Peyer's patch (tissue), 4 donors: ENCODE data around the gene ATF2. TPM values are rescaled to one million over a fixed set of nuclear protein-coding genes. Genes with fewer than 3 reads are reported as not detected.

Experiments used
- DNase-seq, 3 donors: peaks; one replicate each; pipeline ENCODE4 v3.0.0-alpha.2; 2017 to 2019
- H3K27ac ChIP-seq, 4 donors: fragments of 200-600 bp; sonication (generic); one replicate each; pipeline ENCODE4 v1.5.1; 2016 to 2019
- H3K27me3 ChIP-seq, 2 donors: fragments of 200-600 bp; sonication (generic); one replicate each; pipeline ENCODE4 v1.5.1; 2019
- H3K36me3 ChIP-seq, 3 donors: fragments of 200-600 bp; sonication (generic); one replicate each; pipeline ENCODE4 v1.5.1; 2016 to 2019
- H3K4me1 ChIP-seq, 4 donors: fragments of 200-600 bp; sonication (generic); one replicate each; pipeline ENCODE4 v1.5.1; 2016 to 2019
- H3K4me3 ChIP-seq, 4 donors: fragments of 200-600 bp; sonication (generic); 1 replicate in 3 of 4; 2 replicates in 1 of 4; pipeline ENCODE4 v1.5.1; 2016 to 2019; ENCODE audit warnings: mild to moderate bottlenecking in 1 of 4
- H3K9me3 ChIP-seq, 4 donors: fragments of 200-600 bp; sonication (generic); one replicate each; pipeline ENCODE4 v1.5.1; 2016 to 2019; ENCODE audit warnings: mild to moderate bottlenecking in 1 of 4
- POLR2A ChIP-seq, 2 donors: fragments of 450-650 bp; IDR thresholded peaks; one replicate each; pipeline ENCODE4 v1.5.1; 2017; ENCODE audit warnings: antibody characterized with exemption in 2 of 2, mild to moderate bottlenecking in 2 of 2, moderate library complexity in 2 of 2
- total RNA-seq, 4 donors: library from RNA; depleted of rRNA; stranded (reverse); fragments of >200 nt; gene quantifications; one replicate each; pipeline ENCODE4 v1.1.0, GENCODE V29; 2016
- TF ChIP-seq, protein P1 (sequence below), 6 experiments: fragments of 450-650 bp in 4 of 6; fragments of 200-600 bp in 2 of 6; sonication (generic) in 1 of 6; IDR thresholded peaks; one replicate each; pipeline ENCODE4 v1.5.1; 2017 to 2019; ENCODE audit warnings: antibody characterized with exemption in 6 of 6, mild to moderate bottlenecking in 3 of 6, moderate library complexity in 1 of 6

ATF2 gene
- total RNA-seq, 4 donors from 2014 or later: 46.8 to 54.5 (median 51.0) TPM

DNA sequence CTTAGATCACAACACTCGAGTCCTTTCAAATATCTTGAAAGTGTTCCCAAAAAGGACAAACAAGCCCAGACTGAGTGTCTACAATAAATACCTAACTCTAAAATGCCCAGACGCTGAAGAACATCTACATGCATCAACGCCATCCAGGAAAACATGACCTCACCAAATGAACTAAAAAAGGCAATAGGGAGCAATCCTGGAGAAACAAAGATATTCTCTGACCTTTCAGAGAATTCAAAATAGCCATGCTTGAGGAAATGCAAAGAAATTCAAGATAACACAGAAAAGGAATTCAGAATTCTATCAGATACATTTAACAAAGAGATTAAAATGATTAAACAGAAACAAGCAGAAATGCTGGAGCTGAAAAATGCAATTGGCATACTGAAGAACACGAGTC is 101.6 kb downstream of the ATF2 start:
- Histone ChIP-seq H3K36me3 (peaks cover 0 to 8% (median 0%) of the 10 kb centered on the region in 3 donors), H3K27me3 (no peaks in the 10 kb centered on the region), H3K27ac (no peak overlapping the region), H3K4me3 (no peak overlapping the region), H3K9me3 (no peaks in the 10 kb centered on the region), H3K4me1 (no peaks in the 10 kb centered on the region)
- DNase-seq: no peak
- TF ChIP-seq POLR2A (IDR thresholded peaks at IDR 0.05): no peak
- TF ChIP-seq, protein P1, sequence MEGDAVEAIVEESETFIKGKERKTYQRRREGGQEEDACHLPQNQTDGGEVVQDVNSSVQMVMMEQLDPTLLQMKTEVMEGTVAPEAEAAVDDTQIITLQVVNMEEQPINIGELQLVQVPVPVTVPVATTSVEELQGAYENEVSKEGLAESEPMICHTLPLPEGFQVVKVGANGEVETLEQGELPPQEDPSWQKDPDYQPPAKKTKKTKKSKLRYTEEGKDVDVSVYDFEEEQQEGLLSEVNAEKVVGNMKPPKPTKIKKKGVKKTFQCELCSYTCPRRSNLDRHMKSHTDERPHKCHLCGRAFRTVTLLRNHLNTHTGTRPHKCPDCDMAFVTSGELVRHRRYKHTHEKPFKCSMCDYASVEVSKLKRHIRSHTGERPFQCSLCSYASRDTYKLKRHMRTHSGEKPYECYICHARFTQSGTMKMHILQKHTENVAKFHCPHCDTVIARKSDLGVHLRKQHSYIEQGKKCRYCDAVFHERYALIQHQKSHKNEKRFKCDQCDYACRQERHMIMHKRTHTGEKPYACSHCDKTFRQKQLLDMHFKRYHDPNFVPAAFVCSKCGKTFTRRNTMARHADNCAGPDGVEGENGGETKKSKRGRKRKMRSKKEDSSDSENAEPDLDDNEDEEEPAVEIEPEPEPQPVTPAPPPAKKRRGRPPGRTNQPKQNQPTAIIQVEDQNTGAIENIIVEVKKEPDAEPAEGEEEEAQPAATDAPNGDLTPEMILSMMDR (IDR thresholded peaks at IDR 0.05): no peak

DNA sequence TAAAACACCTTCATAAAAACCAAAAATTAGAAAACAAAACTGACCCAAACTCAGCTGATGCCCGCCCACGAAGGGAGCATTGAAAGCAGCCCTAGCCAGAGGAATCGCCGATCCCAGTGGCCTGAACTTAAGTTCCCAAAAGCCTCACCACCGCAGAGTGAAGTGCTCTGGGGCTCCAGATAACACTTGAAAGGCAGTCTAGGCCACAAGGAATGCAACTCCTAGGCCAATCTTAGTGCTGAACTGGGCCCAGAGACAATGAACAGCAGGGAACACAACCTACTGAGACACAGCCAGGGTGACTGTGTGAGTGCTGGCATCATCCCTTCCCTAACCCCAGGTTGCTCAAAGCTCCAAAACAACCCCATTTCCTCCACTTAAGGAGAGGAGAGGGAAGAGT is 103.2 kb downstream of the ATF2 start:
- Histone ChIP-seq H3K36me3 (peaks cover 0 to 7% (median 0%) of the 10 kb centered on the region in 3 donors), H3K4me1 (no peaks in the 10 kb centered on the region), H3K27me3 (no peaks in the 10 kb centered on the region), H3K27ac (no peak overlapping the region), H3K4me3 (no peak overlapping the region), H3K9me3 (no peaks in the 10 kb centered on the region)
- no peak for DNase-seq
- TF ChIP-seq, protein P1 (IDR thresholded peaks at IDR 0.05): no peak
- TF ChIP-seq POLR2A (IDR thresholded peaks at IDR 0.05): no peak

DNA sequence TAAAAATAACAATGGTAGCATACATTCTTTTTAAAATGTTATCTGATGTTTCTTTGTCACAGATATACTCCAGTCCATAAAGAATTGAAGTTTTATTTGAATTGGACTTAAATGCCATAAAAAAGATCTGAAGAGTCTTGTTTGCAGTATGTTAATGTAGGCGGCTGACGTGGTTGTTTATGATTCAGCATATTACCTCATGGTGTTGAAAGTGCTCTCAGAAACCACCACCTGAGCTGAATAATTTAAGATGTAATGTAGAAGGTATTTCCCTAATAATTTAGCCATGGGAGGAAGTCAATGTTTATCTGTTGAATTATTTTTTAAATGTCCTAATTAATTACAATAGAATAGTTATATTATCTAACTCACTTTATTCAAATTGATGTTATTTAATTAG is 104.3 kb downstream of the ATF2 start:
- Histone ChIP-seq H3K4me3 (no peak overlapping the region), H3K4me1 (no peaks in the 10 kb centered on the region), H3K27ac (no peak overlapping the region), H3K9me3 (no peaks in the 10 kb centered on the region), H3K36me3 (peaks cover 0 to 7% (median 0%) of the 10 kb centered on the region in 3 donors), H3K27me3 (no peaks in the 10 kb centered on the region)
- TF ChIP-seq POLR2A (IDR thresholded peaks at IDR 0.05): no peak
- TF ChIP-seq, protein P1 (IDR thresholded peaks at IDR 0.05): no peak
- DNase-seq: no peak

DNA sequence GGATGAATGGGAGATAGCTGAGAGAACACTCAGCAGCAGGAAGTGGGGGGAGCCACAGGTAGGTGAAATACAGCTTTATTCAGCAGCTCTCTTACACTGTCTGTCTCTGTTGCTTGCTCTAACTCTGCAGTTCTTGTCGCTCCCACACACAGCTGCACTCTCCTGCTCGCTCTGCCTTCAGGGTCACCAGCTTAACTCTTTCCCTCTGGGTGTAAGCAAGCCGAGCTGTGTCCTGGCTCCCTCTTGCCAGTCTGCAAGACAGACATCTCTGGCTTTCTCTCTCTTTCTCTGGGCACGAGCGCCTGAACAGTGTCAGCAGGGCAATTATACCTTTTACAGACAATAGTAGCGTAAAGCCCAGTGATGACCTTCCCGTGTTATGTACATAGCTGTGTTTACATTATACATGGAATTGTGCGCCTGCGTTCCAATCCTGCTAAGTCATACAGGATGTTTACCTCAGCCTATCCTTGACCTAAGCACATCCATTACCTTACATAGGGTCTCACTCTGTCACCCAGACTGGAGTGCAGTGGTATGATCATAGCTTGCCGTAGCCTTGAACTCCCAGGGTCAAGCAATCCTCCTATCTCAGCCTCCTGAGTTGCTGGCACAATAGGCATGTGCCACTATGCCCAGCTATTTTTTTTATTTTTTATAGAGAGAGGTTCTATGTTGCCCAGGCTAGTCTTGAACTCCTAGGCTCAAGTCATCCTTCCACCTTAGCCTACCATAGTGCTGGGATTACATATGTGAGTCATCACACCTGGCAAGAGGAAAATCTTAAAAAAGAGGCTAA is 105.0 kb downstream of the ATF2 start:
- Histone ChIP-seq H3K27me3 (no peaks in the 10 kb centered on the region), H3K4me1 (no peaks in the 10 kb centered on the region), H3K36me3 (peaks cover 0 to 7% (median 0%) of the 10 kb centered on the region in 3 donors), H3K9me3 (no peaks in the 10 kb centered on the region), H3K27ac (no peak overlapping the region), H3K4me3 (no peak overlapping the region)
- TF ChIP-seq, protein P1 (IDR thresholded peaks at IDR 0.05): no peak
- no peak for TF ChIP-seq POLR2A (IDR thresholded peaks at IDR 0.05)
- no peak for DNase-seq

DNA sequence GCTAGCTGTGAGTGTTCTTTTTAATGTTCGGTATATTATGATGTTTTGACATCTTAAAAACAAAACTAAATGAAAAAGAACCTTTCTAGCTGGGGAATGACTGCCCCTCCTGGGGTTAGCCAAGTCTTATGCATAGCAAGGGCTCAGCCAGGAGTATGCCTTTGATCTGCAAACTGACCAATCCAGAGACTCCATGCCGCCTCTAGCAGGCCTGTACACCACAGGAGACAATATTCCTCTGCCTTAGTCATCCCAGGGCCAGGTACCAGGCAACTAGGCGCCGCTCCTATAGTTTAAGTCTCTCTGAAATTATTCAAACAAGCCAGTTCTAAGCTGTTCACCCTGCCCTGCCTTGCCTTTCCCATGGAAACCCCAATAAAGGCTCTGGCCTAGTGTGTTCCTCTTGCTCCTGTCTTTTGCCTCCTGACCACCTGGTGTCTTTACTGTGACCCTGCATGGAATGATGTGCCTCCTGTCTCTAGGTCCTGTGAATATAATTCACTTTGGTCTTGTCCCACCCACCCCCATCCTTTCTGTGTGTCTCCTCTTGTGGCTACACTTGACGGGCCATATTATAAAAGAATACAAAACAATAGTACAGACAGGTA is 110.8 kb downstream of the ATF2 start:
- Histone ChIP-seq H3K36me3 (no peaks in the 10 kb centered on the region), H3K4me3 (no peak overlapping the region), H3K27ac (no peak overlapping the region), H3K9me3 (no peaks in the 10 kb centered on the region), H3K27me3 (no peaks in the 10 kb centered on the region), H3K4me1 (no peaks in the 10 kb centered on the region)
- no peak for DNase-seq
- TF ChIP-seq, protein P1 (IDR thresholded peaks at IDR 0.05): no peak
- no peak for TF ChIP-seq POLR2A (IDR thresholded peaks at IDR 0.05)
